ENCODE results near the gene LRRC49. TPM values are rescaled to one million over a fixed set of nuclear protein-coding genes. Genes with fewer than 3 reads are reported as not detected.

LRRC49 gene
- total RNA-seq, 1 donor from 2014 or later: 18.5 TPM

DNA sequence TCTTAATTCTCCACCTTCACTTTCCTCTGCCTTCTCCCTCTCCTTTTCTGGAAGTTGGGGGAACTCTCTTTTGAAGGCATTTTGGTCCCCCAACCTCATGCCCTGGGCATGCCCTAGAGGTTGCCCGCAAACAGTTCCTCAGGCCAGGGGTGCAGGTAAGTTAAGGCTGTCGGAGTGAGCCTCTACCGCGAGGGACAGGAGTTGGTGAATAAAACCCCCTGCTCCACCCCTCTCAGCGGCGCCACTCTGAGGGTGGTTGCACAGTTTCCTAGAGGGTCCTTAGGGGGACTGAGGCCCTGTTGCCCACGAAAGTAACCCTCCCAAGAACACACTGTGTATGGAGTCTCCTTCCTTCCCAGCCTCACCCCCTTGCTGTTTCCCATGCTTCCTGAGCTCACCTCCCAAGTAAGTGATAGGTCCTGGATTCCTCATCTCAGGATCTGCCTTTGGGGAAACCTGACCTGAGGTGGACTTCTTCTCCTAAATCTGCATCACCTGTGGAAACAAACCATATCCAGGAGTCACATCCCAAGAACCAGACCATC lies 199.5 kb downstream of the LRRC49 start:
- no peak for DNase-seq

DNA sequence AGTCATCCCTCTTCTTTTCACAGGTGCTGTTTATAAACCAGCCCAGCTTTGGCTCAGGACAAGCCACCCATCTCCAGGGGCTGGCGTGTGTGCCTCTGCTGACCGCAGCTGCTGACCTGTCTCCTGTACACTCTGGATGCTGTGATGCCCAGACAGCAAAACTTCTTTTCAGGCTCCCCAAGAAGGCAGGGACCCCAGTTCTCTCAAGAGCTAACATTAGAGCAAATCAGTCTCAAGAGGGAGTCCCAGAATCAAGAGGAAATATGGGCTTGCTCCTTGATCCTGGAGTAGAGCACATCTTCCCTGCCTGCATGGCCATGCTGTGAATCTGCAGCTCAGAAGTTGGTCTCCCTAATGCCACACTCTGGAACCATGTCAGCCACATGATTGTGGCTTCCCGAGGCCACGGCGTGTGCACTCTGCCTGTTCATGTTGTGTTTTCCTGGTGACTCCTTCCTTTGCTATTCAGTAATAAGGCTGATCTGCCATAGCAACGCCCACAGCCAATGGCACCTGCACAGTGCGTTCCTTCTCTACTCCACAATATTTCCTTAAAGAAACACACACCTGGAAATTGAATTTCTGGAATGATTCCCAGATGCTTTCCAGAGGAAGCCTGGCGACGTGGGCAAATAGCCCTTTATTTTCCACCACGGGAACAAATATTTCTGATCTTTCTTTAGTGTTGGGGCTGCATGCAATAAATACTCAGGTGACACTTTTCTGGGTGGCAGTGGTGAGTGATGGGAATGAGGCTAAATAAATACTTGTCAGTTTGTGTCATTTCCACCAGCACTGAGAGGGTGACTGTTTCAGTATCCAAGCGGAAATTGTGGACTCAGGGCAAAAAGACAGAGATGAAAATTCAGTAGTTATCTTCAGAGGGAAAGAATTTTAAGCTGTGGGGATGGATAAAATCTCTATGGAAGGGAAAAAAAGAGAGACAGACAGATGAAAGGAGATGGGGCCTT lies 200.7 kb downstream of the LRRC49 start:
- DNase-seq: no peak

DNA sequence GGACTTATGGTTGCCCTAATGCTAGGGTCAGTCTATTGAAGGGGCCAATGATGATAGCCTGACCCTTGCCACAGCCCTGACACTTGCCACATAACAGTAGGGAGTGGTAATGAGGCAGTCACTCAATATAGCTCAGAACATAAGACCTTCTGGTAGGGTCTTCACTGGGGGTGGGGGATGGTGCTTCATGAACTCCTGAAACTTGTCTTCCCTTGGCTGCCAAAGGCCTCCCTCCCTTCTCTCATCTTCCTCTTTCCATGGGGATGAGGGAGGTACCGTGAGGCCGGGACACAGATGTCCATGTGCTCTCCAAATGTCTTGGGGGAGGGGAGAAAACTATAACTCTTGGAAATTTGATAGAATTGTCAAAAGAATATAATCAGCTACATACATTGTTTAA lies 201.5 kb downstream of the LRRC49 start:
- no peak for DNase-seq

DNA sequence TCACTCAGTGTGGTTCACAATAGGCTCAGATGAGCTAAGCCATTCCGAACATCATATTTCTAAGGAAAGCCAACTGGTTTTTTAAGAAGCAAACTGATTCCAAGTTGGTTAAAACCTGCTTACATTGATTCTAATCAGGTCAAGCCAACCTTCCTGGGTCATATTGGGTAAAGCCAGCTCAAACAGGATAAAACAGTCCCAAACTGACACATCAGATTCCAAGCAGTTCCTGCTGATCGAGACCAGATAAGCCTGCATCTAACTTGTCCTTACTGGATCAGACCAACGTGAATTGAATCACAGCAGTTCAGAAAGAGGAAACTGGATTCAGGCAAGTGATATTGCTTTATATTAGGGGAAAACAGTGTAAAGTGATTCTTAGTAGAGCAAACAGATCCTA lies 204.1 kb downstream of the LRRC49 start:
- DNase-seq: no peak

DNA sequence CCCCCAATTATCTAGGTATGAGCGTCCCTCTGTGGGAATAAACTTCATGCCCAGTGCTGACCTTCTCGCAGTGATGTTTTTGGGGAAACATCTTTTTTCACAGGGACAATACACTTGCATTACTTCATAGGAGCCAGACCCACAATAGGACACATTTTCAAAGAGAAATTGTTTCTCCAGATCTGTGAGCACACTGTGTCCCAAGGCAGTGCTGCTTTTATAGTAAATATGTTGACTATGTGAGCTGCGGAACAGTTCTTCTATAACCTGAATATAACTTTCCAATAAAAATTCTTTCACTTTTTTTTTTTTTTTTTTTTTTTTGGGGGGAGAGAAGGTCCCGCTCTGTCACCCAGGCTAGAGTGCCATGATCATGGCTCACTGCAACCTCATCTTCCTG lies 205.3 kb downstream of the LRRC49 start:
- no peak for DNase-seq

DNA sequence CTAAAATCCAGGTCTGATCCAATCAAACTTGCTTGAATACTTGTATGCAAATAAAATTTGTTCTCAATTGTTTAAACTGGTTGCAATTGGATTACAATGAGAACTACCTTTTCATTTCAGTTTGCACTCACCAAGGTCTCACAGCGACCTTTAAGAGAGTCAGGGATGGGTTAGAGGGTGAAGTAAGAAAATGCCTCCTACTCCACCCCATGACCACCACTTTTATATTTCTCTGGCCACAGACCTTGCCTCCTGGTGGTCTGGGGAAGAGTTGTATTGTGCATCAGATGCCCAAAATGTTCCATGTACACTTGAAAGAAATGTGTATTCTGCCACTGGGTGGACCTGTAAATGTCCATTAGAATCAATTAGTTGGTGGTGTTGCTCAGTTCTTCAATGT lies 206.3 kb downstream of the LRRC49 start:
- no peak for DNase-seq

Other genes starting within 250 kb of the LRRC49 start
- gene UACA, start 129.3 kb upstream of the LRRC49 start, total RNA-seq: 139 TPM
- gene LARP6, start 38.7 kb upstream of the LRRC49 start, total RNA-seq: 8.9 TPM
- 2.7 TPM for gene THAP10, start 393 bp upstream of the LRRC49 start, total RNA-seq
- 43.2 TPM for gene THSD4, start 222.6 kb downstream of the LRRC49 start, total RNA-seq

Measured in tongue (tissue), 2 donors.